NCI-H2029 (cell line): ENCODE data around the gene GHITM.
"Not testable (repeated sequence)": the region's sequence is repeated elsewhere in the genome, so short reads cannot be mapped to it uniquely, and the experiment has no call there.

ENCODE experiments used
- DNase-seq: peaks from one replicate; lab custom pipeline; 2025; lab: John Stamatoyannopoulos, UW

GHITM gene

GRCh38 chr10:84147347-84147746 is 8.0 kb downstream of the GHITM start:
- DNase-seq = no peak

DNA sequence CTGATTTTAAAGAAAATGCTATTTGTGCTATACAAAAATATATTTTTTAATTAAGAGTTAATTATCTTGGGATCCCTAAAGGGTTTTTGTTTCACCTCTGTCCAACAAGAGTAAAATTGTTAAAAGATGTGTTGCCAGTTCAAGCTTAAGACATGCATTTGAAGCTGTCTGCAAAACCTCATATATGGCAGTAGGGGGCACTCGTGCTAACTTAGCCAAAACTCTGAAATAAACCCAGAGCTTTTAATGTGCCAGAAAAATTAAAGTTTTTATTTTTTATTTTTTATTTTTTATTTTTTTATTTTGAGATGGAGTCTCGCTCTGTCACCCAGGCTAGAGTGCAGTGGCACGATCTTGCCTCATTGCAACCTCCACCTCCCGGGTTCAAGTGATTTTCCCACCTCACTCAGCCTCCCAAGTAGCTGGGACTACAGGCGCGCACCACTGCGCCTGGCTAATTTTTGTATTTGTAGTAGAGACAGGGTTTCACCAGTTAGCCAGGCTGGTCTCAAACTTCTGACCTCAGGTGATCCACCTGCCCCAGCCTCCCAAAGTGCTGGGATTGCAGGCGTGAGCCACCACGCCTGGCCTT is 8.8 kb downstream of the GHITM start:
- not testable (repeated sequence) for DNase-seq

- DNase-seq = no peak
Measured at GRCh38 chr10:84149854-84150253, 10.5 kb downstream of the GHITM start.

DNA sequence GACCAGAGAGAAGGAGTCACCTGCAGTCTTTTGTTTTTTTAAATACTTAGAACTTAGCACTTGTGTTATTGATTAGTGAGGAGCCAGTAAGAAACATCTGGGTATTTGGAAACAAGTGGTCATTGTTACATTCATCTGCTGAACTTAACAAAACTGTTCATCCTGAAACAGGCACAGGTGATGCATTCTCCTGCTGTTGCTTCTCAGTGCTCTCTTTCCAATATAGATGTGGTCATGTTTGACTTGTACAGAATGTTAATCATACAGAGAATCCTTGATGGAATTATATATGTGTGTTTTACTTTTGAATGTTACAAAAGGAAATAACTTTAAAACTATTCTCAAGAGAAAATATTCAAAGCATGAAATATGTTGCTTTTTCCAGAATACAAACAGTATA is 13.5 kb downstream of the GHITM start:
- DNase-seq = no peak

GRCh38 chr10:84155521-84155920 is 16.2 kb downstream of the GHITM start:
- DNase-seq = no peak

GRCh38 chr10:84156009-84156408 is 16.7 kb downstream of the GHITM start:
- DNase-seq = no peak

GRCh38 chr10:84156768-84157167 is 17.5 kb downstream of the GHITM start:
- no peak for DNase-seq

DNA sequence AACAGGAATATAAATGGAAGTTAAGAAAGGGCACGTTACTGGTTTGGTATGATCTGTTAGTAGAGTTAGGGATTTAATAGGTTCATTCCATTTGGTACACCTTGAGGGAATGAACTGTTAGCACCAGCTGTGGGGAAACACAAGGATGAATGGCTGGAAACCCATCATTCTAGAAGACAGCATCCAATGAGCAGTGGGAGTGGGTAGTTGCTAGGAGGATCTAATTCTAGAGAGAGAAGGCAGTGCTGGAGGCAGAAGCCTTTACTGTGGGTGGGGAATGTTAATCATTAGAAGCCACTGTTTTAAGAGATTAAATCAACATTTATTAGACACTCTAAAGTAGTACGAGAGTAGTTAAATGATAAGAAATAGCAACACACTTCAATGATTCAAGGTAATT is 18.8 kb downstream of the GHITM start:
- no peak for DNase-seq

GRCh38 chr10:84158550-84158949 is 19.2 kb downstream of the GHITM start:
- no peak for DNase-seq

DNA sequence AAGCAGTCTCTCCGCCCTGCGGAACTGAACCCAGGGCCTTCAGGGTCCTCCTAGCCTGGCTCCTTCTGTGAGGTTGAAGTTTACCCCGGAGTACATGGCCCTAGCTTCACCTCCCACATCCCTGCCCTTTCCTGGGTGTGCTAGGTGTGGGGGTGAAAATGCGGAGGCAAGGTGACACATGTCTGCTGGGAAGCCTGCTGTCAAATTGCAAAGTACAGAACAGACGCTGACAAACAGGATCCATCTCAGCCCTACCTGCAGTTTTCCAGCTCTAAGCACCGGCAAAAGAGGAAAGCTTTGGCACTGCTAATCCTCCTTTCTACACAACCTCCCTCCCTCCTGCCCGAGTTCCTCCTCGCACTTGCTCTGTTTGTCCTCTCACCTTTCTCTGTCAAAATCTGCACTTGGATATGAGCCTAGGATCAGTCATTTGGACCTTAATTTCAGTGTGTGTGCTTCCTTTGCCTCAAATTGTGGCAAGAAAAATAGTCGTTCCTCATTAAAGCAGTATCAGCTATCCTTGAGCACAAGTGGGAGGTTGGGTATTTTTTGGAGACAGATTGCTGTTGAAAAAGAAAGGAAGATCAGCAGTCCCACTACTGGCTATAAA is 19.9 kb downstream of the GHITM start:
- DNase-seq = no peak

DNA sequence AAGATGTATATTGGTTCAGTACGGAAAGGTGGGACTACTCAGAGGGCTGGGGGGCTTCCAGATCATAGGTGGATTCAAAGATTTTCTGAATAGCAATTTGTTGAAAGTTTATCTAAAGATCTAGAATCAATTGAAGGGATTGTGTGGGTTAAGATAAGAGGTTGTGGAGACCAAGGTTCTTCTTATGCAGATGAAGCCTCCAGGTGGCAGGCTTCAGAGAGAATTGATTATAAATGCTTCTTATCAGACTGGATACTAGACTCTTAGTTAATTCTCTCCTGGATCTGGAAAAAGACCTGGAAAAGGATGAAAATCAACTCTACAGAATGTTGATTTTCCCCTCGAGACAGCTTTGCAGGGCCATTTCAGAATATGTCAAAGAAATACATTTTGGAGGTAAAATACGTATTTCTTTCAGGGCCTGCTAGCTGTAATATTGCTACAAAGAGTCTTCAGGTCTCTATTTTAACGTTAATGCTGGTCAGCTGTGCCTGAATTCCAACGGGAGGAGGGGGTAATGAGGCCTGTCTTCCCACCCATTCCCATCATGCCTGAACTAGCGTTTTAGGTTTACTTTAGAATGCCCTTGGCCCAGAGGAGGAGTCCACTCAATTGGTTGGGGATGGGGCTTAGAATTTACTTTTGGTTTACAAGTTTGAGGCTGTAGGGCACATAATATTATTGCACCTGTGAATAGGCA is 21.5 kb downstream of the GHITM start:
- no peak for DNase-seq

DNA sequence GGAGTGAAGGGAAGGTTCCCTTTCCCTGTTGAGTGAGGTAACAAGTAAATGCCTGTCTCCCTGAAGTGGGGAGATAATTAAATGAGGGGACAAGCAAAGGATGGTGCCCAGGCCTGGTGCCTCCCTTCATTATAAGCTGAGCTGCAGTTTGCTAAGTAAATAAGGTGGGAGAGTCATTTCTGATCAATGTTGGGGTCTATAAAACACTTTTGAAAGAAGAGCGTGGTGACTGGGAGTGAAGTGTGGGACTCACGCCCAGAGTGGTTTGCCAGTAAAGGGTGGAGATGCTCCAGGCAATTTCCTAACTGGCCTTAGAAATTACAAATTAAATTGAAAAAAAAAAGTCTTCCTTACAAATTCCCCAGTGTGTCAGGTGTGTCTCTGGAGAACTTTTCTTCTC is 24.7 kb downstream of the GHITM start:
- DNase-seq = no peak

GRCh38 chr10:84164442-84164841 is 25.1 kb downstream of the GHITM start:
- no peak for DNase-seq

DNA sequence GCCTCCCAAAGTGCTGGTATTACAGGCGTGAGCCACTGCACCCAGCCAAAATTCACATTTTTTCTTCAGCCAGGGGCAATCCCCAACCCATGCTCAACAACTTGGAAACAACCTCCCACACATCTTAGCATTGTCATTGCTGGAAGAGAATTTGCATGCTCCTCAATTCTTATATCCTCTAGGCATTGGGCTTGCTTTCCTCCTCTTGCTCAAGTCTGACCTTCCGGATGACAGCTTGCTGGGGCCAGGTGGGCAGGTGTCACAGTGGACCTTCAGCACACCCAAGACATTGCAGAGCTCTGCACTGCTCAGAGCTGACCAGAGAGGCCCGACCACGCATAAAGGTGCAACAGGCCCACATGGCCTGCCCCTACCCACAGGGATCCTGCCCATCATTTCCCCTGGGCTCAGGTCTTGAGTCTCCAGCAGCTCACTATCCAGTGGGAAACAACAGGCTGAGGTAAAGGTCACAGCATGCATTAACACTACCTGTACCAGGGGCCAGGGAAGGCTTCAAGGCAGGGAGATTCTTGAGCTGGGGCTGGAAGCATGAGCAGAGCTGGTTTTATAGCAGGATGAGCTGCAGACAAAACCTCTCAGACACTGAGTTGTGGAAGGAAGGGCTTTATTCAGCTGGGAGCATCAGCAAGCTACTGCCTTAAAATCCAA is 27.4 kb downstream of the GHITM start:
- no peak for DNase-seq

- DNase-seq = not testable (repeated sequence)
Measured at GRCh38 chr10:84167289-84167653, 28.0 kb downstream of the GHITM start.

GRCh38 chr10:84168382-84168781 is 29.1 kb downstream of the GHITM start:
- DNase-seq = not testable (repeated sequence)

GRCh38 chr10:84171237-84171636 is 31.9 kb downstream of the GHITM start:
- DNase-seq = not testable (repeated sequence)

- not testable (repeated sequence) for DNase-seq
Measured at GRCh38 chr10:84171700-84172466, 32.6 kb downstream of the GHITM start.

DNA sequence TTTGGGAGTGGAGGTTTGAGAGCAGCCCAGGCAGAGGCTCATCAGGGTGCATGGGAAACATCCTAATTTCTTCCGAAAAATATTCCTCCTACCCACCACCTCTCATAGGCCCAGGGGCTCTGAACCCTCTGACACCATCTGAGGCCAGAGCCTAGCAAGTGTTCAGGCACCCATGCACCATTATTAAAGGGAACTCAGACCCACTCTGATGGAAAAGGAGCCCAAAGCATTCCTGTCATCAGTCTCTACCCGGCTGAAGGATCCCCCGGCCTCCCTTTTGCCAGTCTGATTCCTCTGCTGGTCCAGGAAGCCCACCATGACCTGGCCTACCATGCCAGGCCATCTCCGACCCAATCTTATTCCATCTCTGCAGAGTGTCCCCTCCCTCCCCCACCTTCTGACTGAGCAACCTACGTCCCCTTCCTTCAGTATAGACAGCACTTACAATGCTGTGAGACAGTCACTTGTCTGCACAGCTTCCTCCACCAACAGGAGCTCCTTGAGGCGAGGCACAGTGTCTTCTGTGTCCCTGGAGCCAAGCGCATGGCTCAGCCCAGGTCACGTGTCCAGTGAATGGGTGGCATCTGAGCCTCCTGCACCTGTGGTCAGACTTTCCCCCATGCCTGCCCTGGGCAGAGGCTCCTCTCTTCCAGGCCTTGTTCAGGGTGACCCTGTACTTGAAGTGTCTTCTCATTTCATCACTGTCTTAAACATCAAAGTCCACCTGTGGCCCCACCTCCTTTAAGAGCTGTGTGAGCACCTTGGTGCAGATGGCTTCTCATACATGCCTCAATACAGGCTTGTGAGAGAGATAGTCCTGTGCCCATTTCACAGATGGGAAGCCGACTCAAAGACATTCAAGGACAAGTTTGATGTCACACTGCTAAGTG is 33.4 kb downstream of the GHITM start:
- no peak for DNase-seq

DNA sequence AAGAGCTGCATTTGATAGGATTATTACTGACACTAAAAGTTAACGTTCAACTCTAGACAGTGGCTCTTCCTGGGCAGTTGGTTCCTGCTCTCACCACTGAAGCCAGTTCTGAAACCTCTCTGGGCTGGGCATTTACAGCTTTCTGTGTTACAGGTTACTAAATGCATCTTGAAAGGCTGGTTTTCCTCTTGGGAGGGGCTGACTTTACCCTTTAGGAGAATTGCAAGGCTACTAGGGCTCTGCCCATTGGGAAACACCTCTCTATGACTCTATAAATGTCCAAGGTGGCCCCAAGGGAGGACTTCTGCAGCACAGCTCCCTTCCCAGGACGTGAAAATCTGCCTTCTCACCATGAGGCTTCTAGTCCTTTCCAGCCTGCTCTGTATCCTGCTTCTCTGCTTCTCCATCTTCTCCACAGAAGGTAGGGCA is 34.2 kb downstream of the GHITM start, which contains the start of gene GPR15LG:
GPR15LG (plus strand) TSS at position 301 of the 429 bp plus-strand sequence; CDS start at position 352, 51 bp downstream.
- DNase-seq = no peak

DNA sequence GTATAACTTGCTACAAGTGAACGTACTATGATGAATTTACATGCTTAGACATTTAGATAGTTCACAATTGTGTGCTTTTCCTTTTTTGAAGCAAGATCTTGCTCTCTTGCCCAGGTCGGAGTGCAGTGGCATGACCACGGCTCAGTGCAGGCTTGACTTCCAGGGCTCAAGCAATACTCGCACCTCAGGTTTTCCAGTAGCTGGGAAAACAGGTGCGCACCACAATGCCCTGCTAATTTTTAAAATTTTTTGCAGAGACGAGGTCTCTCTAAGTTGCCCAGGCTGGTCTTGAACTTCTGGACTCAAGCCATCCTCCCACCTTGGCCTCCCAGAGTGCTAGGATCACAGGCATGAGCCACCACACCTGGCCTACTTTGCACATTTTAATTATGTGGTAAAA is 36.1 kb downstream of the GHITM start:
- no peak for DNase-seq
